ENCODE data around the gene MEGF11. TPM values are rescaled to one million over a fixed set of nuclear protein-coding genes. Genes with fewer than 3 reads are reported as not detected.

Gene MEGF11
- total RNA-seq, 1 donor from 2014 or later = under 0.01 TPM

DNA sequence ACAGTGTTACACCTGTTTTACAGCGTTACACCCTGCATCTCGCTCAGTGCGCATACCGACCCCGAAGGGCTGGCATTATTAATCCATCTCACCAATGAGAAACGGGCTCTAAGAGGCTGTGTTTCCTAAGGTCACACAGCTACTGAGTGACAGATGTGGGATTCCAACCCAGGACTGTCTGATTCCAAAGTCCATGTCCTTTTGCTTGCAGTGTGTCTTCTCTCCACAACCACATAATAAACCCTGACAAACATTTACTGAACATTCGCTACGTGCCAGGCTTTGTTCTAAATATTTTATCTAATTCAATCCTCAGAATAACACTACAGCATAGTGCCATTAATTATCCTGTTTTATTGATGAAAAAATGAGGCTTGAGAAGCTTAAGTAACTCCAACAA, 305.2 kb downstream of the MEGF11 start:
- DNase-seq (ENCODE audit: low read depth in 2 of 2) = no peak

DNA sequence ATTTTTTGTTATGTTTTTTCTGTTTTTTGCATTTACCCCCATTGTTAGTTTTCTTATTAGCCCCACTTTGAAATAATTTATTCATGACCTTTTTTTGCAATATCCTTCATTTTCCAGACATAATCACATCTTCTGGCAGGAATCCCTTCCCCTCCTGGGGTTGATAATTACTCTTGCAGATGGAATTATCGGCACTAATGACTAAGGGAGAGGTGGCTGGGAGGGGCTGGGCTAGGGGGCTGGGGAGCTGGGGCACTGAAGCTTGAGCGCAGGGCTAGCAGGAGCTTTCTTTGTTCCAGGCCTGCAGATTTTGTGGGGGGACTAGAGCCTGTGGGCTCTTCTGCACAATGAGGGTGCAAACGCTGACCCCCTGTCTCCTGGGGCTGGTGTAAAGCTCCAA, 306.5 kb downstream of the MEGF11 start:
- no peak for DNase-seq (ENCODE audit: low read depth in 2 of 2)

DNA sequence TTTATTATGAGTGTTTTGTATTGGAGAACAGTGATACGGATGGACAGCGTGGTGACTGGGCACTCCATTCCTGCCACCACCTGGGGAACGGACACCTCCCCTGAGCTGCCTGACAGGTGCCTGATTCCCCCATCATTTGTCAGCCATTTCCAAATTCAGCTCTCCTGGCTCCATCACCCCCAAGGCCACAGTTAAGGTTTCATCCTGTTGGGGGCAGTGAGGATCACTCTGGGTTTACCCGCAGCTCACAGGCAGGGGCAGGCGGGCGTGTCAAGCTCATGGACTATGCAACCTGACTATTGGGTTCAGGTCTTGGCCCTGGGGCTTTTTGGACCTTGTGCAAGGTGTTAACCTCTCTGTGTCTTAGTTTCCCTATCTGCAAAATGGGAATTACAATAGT, 307.9 kb downstream of the MEGF11 start:
- DNase-seq (ENCODE audit: low read depth in 2 of 2) = no peak

DNA sequence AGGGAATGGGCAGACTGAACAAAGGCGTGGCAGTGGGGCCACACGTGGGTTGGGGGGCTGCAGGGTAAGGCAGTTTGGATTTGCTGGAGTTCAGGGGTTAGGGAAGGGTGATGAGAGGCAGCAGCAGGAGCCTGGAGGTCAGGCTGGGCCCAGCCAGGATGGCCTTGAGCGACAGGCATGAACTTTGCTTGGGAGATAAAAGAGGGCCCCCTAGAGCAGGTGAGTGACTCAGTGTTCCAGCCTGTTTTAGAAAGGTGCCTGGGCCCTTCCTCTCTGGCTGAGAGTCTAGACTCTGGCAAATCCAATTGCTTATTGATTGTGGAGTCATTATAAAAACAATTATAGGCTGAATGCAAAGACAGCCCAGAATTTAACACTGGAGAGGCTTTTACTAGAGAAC, 309.1 kb downstream of the MEGF11 start:
- no peak for DNase-seq (ENCODE audit: low read depth in 2 of 2)

DNA sequence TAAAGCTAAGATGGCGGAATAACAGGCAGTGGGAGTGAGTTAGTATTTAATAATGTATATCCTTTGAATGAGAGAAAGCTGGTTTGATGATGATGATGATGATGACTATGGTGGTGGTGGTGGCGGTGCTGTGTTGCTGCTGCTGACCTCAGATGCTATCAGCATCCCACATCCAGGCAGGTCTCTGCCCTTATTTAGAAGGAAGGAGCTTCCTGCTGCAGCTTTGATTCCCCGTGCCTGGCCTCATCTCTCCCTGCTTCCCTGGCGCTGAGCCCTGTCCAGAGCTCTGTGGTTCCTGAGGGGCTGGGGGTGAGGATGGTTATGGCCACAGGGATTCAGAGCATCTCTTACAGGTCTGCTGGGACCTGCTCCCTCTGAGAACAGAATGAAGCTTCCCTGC, 311.1 kb downstream of the MEGF11 start:
- no peak for DNase-seq (ENCODE audit: low read depth in 2 of 2)

DNA sequence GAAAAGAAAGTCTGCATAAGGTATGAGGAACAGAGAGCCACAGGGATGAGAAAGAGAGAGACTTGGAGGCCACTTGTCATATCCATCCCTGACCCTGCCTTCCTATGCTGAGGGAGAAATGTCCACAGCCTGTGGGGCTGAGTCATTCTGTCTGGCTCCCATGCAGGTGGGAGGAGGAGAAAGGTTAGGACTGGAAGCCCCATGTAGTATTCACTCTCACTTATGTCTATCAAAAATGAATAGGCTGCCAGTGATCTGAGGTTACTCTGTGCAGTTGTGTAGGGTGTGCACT, 313.0 kb downstream of the MEGF11 start:
- DNase-seq (ENCODE audit: low read depth in 2 of 2) = peak in 1 of 2 donors; percentile 31

DNA sequence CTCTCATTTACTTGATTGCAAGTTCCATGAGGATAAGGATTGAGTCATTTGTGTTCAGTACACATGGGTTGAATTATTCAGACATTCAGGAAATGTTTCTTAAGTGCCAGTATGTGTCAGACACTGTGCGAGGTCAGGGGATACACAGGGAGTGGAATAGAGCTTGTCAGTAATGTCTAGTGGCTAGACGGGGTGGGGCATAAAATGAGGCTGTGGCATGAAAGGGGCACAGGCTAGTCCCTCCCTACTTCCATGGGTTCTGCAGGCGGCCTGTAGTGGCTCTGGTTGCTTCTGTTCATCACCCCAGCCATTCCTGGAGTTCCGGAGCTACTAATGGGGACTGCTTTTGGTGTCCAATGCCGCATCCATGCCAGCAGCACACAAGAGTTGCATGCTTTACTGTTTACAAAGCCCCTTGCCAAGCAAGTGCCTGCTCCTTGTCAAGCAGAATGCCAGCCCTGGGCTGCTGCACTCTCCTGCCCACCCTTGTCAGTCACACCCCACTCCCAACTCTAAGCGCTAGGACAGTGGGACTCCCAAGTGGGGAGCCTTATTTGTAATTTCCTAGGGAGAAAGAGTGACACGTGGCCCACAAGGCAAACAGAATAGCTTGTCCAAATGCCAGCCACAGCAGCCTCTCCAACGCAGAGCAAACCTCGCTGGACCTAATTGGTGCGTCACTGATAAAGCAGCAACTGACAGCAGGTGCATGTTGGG, 313.5 kb downstream of the MEGF11 start:
- DNase-seq (ENCODE audit: low read depth in 2 of 2) = peak; percentile 6 to 88

DNA sequence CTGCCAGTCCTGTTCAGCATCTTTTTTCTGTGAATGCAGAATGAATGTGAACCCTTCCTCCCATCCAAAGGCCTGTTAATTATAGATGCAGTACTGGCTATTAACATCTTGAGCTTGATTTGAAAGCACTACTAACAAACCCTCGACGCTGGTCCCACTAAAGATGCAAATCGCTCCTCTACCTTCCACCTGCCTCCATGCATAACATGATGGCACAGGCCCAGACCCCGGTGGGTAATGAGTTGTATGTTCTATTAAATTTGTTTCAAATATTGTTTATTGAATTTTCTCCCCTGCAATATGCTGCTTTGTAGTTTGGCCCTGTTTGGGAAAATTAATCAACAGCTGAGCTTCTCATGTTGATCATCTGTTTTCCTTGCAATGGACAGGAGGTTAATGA, 314.9 kb downstream of the MEGF11 start:
- no peak for DNase-seq (ENCODE audit: low read depth in 2 of 2)

DNA sequence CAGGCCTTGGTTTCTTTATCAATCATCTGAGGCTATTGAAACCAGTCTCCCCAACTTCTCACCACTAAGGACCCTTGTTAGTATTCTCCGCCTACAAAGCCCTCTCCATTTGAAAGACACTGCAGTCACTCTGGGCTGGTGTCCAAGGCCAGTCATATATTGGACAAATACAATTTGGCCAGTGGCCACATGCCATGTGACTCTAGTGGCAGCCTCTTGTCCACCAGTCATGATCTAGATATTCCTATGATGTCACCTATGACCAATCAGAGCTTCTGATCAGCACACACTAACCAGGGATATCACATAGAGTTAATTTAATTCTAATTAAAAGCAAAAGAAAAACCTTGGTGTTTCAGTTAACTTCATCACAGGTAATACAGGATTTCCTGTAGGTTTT, 316.1 kb downstream of the MEGF11 start:
- peak; percentile 30 to 87 for DNase-seq (ENCODE audit: low read depth in 2 of 2)

DNA sequence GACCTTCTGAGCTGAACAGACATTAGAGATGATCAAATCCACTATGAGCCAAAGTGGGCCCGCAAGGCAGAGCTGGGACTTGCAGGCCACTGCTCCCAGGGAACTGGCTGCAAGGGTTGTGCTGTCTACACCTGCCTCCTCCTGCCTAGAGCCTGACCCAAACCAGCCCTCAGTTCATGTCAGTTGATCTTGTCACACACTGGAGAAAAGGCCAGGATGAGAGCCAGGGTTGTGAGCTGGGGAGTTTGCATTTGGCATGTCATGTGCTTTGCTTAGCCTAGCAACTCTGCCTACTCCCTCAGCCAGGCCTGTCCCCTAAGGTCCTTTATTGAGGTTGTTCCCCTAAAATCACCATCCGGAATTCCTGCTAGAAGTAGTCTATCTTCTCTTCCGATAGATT, 316.5 kb downstream of the MEGF11 start:
- no peak for DNase-seq (ENCODE audit: low read depth in 2 of 2)

DNA sequence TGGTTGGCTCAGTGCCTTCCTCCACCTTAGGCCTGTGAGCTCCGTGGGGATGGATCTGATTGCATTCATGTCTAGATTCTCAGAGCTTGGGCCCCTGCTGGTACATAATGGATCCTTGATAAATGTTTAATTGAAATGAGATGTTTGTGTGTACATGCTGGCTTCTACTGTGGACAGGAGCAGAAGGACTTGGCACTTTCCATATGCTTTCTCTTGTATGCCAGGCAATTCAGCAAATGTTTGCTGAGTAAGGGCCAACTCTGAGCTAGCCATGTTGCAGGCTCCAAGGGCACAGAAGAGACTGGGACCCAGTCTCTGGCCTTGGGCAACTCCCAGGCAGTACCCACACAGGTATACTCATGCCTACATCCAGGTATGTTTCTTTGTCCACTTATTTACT, 317.3 kb downstream of the MEGF11 start:
- no peak for DNase-seq (ENCODE audit: low read depth in 2 of 2)

DNA sequence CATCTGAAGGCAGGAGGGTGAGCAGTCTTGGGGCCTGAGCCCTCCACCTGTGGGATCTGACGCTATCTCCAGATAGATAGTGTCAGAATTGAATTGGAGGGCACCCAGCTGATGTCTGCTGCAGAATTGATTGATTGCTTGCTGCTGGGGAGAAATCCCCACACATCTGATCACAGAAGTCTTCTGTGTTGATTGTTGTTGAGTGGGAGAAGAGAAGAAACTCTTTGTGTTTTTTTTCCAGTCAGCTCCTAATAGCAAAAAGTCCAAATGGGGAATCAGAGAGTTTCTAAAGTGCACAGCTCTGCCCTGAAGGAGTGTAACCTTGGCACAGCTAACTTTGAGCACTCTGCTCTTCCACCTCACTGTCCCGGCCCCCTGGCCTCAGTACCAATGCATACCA, 318.2 kb downstream of the MEGF11 start:
- no peak for DNase-seq (ENCODE audit: low read depth in 2 of 2)

DNA sequence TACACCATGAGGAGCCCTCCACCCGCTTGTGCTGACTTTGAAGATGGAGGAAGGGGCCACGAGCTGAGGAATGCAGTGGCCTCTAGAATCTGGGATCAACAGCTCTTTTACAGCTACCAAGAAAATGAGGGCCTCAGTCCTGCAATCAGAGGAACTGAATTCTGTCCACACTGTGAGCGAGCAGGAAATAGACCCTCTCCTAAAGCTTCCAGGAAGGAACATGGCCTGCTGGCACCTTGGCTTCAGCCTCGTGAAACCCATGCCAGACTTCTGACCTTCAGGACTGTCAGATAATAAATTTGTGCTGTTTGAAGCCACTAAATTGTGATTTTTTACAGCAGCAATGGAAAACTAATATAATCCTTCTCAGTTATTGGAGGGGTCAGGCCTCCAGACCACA, 322.3 kb downstream of the MEGF11 start:
- no peak for DNase-seq (ENCODE audit: low read depth in 2 of 2)

DNA sequence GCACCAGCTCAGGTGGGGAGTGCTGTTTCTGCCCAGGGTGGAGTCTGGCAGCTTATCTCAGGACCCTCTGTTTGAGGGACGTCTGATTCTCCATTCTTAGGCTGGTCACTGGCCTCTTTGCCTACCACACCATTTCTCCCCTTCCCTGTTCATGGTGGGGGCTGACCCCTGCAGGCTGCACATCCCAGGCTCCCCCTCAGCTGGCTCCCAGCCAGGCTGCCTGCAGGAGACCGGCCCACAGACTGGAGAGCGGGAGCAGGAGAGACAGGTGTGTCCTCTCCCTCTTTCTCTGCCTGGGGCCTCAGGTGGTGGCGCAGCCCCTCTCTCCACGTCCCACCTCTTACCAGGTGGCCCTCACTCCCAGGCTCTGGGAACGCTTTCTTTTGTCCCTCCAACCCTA, 323.4 kb downstream of the MEGF11 start:
- DNase-seq (ENCODE audit: low read depth in 2 of 2) = no peak

DNA sequence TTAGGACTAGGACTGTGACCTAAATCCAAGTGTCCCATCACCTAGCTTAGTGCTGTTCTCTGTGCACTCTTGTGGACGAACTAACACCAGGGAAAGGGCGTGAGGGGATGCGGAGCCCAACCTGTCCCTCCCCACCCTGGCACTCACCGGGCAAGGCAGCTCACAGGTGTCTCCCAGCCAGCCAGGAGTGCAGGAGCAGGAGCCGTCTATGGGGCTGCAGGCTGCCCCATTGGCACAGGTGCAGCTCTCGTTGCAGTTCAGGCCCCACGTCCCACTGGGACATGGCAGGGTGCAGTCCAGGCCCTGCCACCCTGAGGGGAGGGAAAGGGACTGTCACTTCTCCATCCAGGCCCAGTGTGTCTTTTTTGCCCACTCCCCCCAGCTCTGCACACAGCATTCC, 324.0 kb downstream of the MEGF11 start:
- no peak for DNase-seq (ENCODE audit: low read depth in 2 of 2)

DNA sequence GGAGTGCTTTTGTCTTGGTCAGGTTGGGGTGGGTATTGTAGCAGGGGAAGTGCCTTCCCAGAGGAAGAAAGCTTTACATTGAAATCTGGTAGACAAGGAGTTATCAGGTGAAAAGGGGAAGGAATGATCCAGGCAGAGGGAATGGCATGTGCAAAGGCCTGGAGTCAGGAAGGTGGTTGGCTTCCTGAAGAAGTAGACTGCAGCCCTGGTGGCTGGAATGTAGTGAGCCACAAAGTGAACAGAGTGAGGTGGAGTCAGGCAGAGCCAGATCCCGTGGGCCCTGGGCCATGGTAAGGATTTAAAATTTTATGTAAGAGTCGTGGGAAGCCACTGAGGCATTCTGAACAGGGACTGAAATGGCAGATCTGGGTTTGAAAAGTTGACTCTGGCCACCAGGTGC, 326.0 kb downstream of the MEGF11 start:
- DNase-seq (ENCODE audit: low read depth in 2 of 2) = no peak

DNA sequence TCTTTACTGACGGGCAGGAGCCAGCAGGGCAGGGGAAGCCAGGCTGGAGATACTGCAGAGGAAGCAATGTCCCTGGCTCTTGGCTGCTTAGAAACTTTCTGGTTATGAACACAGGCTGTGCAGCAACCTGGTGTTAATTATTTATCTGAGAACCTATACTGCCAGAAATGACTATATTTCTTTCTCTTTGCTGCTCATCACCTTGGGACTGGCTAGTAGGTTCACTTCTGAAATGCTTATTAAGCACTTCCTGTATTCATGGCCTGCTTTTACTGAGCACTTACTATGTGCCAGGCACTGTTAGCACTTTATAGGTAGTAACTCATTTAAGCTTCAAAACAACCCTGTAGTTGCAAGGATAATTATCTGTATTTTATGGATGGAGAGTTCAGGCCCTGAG, 326.7 kb downstream of the MEGF11 start:
- no peak for DNase-seq (ENCODE audit: low read depth in 2 of 2)

DNA sequence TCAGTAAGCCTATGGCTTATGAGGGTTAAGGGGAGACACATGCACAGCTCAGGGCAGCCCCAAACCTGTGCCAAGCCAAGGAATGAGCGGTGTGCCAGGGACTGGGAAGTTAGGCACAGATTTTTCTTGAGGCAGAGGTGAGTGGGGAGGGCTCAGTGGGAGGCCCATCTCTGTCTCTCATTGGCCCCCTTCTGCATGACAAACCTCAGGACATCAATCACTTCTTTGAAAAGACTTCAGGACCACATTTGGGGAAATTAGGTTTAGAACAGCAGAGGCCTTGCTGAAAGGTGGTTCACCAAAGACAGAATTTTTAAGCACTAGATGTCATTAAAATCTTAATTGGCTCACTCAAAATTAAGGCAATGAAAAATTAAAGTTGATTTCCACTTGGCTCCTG, 327.1 kb downstream of the MEGF11 start:
- no peak for DNase-seq (ENCODE audit: low read depth in 2 of 2)

DNA sequence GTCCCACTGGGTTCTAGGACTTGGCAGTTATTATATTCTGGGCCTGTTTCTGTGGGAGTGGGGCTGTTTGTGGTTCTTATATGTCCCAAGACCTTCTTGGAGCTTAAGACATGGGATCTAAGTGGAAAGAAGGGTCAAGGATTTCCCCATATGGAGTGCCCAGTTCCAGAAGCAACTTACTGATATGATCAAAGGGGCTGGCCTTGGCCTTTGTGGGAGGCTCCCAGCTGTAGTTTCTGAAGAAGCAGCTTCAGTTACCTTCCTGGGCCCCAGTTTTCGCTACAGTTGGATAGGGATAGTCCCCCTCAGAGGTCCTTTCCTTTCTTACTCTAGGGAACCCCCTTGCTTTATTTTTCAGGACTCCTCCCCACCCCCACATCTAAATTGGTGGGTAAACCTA, 328.2 kb downstream of the MEGF11 start:
- no peak for DNase-seq (ENCODE audit: low read depth in 2 of 2)

DNA sequence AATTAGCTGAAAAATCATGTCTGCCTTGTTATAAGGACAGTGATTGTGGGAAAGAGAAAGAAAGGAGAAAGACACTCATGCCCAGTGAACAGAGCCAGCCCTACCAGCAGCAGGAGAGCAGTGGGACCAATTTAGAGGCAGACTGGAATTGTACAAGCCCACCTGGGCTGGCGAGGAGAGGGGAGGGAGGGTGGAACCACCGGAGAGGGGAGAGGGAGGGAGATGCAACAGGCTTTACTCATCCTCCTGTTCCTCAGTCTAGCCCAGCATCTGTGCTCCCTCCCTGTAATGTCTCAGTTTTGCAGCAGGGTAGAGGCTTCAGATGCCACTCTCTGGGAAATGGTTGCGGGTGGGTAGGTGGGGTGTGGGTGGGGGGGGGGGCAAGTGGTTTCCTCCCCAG, 329.5 kb downstream of the MEGF11 start:
- DNase-seq (ENCODE audit: low read depth in 2 of 2) = no peak

DNA sequence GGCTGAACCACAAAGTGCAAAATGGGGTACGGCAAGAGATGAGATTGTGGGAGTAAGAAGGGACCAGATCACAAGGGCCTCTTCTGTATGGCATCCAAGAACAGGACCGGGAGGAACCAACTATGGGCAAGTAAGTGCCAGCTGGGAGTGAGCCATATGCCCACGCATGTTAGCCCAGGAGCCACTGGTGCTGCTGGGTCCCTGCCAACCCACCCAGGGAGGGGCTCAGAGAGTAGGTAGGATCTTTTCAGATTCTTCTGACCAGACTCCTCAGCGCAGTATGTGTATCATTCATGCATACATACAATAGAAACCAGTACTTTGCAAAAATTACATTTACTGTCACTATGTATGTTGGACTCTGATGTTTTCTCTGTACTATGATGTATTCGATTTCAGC, 330.3 kb downstream of the MEGF11 start:
- DNase-seq (ENCODE audit: low read depth in 2 of 2) = no peak

DNA sequence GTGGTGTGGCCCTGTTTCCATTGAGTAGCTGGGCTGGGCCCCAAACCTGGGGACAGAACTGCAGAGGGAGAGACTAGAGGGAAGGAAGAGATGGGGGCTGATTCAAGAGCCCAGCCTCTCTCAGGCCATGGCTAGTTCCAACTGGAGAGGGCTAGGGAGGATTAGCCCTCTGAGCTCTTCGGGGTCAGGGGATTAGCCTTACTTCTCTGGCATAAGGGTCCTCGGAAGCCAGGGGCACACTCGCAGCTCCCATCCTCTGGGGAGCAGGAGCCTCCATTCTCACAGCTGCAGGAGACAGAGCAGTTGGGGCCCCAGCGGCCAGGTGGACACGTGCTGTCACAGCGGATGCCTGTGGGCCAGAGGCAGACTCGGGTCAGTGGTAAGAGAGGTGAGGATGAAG, 330.9 kb downstream of the MEGF11 start:
- no peak for DNase-seq (ENCODE audit: low read depth in 2 of 2)

DNA sequence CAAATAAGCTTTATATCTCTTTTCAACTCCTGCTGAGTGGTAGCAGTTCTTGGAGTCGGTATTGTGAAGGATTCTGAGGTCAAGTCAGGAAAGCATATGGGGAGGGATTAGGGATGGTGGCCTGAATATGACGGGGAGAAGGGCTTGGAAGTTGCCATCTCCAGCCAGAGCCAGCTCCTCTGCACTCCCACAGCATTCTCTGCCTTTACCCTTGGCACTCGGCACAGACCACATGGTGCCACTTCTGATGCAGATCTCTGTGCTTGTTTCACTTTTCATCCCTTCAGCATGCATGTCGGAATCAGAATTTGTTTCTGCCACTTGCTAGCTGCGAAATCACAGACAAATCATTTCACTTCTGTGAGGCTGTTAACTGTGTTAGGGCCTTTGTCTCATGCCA, 331.8 kb downstream of the MEGF11 start:
- no peak for DNase-seq (ENCODE audit: low read depth in 2 of 2)

DNA sequence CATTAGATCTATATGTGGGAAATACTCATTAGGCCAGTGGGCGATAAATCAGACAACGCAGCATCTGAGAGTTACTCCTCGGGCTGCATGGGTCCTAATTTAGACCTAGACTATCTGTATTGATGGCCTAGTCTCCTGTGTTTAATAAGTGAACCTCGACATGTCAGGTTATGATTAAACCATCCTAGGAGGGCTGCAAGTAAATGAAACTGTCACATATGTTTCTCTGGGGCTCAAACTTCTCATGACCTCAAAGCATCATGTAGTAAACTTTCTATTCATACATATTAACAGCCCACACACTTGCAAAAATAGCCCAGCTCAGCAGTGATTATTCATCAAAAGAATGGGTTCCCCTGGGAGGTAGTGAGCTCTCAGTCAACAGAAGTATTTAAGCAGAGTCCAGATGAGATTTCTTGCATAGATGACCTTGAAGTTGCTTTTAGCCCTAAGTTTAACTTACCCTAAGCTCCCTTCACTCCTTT, 332.7 kb downstream of the MEGF11 start:
- no peak for DNase-seq (ENCODE audit: low read depth in 2 of 2)
